Glomerular visceral epithelial cell (primary cell): ENCODE data around the gene OPRPN.

ENCODE experiments used
- DNase-seq: peaks from one replicate; pipeline ENCODE4 v3.0.0-alpha.2; 2016; ENCODE audit errors: extremely low spot score

OPRPN gene, protein sequence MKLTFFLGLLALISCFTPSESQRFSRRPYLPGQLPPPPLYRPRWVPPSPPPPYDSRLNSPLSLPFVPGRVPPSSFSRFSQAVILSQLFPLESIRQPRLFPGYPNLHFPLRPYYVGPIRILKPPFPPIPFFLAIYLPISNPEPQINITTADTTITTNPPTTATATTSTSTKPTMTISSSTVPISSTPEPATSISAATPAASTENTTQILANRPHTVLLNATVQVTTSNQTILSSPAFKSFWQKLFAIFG

DNA sequence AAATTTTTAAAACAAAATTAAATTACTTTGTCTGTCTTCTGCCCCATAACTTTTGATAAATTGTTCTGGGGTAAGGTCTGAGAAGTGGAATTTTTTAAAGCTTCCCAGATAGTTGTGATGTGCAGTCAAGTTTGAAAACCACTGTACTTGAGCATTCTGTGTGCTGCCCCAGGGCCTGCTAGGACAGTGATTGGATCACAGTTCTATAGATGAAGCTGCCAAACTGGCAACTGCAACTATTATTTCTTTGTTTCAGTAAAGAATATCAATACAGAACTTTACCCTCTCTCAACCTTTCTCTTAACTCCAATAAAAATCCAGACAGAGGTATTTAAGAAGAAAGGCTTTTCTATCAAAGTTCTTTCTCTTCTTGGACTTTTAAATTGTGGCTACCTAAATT, at the start of gene OPRPN:
Gene OPRPN (plus strand): TSS at position 361 of the 400 bp plus-strand sequence. CDS start 1,346 bp downstream, outside the sequence.
- DNase-seq = no peak

DNA sequence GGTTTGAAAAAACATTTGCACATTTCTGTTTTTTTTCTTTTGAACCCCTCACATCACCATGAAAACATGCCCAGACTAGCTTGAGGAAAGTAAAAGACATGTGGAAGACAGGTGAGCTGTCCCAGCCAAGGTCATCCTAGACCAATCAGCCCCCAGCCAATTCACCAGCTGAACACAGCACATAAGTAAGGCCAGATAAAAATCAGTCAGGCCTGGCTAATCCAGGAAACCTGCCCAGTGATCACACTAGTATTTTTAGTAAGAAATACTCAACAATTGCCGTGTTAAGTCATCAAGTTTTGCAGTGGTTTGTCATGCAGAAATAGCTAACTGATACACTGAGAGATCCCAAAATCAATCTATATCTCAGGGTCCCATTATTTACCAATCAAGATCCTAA, 41.6 kb upstream of the OPRPN start:
- peak; percentile 18 for DNase-seq

DNA sequence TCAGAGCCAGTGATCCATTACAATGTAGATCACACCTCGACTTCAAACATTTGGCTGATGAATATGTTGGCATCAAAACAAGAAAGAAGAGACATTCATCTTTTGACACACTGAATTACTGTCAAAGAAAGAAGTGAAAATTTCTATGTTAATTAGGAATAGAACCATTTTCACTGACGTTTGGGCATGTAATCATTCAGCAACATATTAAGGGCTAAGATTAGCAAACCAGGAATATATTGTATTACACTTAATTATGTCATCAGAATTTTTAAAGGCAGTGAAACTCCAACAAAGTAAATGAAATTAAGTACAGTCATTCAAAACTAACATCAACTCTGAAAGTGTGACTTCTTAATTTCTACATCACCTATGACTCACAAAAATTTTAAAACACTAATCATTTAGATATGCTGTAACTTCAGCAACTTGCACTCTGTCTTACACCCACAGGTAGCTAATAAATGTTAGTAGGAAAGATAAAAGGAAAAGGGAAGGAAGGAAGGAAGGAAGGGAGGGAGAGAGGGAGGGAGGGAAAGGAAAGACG, 38.6 kb upstream of the OPRPN start:
- no peak for DNase-seq

DNA sequence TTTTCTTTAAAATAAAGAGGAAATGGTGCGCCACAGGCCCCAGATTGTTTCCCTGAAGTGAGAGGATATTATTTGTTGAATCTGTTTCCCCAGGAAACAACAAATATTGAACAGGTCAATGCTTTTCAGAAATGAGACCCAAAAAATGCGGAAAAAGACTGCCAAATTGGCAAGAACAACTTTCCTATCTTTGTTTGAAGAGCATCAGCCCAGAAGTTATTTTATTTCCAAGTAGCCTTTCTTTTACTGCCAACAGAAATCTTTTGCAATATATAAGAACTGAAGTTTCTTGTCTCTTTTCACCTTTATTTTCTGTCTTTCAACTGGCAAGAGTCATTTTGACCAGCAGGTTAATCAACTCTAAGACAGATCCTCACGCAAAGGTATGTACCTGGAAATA, 37.3 kb upstream of the OPRPN start, which contains the start of gene SMR3A:
Gene SMR3A (plus strand): TSS at position 301 of the 400 bp plus-strand sequence. CDS start 1,356 bp downstream, outside the sequence.
- no peak for DNase-seq

DNA sequence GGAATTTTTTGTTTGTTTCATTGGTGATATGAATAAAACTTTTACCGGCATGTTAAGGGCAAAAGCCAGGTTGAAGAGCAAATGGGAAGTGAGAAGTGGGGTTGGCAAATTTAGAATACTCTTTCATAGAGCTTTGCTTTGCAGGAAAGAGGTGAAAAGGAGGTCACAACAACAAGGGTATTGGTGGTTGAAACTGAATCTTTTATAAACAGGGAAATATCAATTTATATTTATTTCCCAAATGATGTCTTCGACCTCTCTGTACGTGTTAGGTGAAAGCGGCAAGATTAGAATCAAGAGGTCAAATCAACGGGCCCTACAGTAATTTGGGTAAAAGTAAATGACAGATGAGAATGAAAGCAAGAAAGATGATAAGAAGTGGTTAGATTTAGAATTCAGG, 33.7 kb upstream of the OPRPN start:
- no peak for DNase-seq

DNA sequence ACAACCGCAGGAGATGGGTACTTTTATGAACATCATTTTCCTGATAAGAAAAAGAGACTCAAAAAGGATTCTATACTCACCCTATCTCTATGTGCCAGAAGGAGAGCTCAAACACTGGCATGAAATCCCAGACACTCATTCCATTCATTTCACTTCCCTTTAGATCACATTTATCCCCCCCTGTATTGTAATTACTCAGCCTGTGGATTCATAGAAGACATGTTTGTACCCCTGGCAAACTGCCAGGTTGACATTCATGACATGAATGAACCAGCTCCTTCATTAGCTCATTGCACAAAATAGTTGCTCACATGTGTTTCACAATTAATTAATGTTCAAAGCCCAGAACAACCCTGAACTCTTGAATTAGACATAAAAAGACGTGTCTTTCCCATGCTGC, 32.3 kb upstream of the OPRPN start:
- no peak for DNase-seq

DNA sequence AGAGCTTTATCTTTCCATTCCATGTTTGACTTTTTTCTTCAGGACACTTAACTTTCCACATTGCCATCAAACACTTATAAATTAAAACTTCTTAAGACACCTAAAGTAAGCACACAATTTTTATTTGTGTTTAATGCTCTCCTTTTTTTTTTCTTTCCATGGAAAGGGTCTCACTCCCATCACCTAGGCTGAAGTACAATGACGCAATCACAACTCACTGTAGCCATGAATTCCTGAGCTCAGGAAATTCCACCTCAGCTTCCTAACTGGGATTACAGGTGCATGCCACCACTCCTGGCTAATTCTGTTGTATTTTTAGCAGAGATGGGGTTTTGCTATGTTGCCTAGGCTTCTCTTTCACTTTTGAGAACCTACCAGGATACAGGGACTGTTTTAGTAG, 29.9 kb upstream of the OPRPN start:
- DNase-seq = no peak

DNA sequence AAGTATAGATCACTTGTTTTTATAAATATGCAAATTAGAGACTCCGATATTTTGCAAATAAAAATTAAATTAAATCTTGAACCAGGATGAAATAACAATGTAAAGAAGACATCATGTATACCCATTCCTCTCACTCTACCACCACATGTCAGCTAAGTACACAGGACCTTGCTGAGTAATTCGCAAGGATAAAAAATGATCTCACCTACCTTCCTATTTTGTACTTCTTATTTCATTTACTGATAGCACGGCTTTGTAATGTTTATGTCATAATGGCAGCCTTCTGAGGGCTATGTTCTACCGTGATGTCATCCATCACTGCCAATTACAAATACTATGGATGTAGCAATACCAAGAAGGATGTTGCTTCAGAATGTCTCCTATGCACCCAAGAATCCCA, 25.8 kb upstream of the OPRPN start:
- DNase-seq = no peak

DNA sequence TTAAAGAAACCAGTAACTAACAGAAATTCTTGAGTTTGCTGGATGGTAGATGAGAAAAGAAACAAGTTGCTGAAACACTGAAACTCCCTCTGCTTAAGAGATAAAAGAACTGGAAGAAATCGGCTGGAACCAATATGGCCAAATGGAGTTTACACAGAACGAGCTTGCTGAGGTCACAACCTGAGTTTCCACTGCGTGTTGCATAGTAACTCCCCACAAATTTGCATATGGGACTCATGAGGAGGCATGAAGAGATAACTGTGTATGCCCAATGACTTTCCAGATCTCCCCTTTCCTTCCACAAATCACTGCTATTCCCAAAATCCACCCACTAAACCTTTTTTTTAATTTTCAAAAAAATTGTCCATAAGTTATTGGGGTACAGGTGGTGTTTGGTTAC, 25.0 kb upstream of the OPRPN start:
- no peak for DNase-seq

DNA sequence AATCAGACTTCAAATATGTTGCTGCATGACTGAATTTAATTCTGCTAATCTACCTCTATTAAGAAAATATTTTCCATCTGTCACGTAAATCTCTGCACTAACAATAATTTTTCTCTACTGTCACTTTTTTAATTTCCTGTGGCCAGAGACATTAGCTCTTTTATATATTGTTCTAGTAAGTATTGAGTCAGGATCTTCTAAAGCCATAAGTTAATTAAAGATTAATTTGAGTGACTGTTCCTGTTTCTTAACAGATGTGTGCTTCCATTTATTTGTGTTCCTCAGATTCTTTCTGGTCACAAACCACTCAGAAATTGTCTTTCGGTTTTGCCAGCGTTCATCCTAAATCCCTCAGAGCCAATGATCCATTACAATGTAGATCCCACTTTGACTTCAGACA, 17.2 kb upstream of the OPRPN start:
- DNase-seq = peak; percentile 27

DNA sequence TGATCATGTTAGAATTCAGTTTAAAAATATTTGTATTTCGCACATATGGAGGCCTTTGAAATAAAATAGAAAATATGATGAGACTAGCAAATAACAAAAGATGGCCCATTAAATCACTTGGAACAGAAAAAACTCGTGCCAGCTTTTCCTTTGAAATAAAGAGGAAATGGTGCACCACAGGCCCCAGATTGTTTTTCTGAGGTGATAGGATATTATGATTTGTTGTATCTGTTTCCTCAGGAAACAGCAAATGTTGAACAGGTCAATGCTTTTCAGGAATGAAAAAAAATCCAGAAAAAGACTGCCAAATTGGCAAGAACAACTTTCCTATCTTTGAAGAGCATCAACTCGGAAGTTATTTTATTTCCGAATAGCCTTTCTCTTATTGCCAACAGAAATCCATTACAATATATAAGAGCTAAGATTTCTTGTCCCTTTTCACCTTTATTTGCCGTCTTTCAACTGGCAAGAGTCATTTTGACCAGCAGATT, 15.0 kb upstream of the OPRPN start, which contains the start of gene SMR3B:
Gene SMR3B (plus strand): TSS at position 441 of the 491 bp plus-strand sequence. CDS start 1,380 bp downstream, outside the sequence.
- DNase-seq = no peak

DNA sequence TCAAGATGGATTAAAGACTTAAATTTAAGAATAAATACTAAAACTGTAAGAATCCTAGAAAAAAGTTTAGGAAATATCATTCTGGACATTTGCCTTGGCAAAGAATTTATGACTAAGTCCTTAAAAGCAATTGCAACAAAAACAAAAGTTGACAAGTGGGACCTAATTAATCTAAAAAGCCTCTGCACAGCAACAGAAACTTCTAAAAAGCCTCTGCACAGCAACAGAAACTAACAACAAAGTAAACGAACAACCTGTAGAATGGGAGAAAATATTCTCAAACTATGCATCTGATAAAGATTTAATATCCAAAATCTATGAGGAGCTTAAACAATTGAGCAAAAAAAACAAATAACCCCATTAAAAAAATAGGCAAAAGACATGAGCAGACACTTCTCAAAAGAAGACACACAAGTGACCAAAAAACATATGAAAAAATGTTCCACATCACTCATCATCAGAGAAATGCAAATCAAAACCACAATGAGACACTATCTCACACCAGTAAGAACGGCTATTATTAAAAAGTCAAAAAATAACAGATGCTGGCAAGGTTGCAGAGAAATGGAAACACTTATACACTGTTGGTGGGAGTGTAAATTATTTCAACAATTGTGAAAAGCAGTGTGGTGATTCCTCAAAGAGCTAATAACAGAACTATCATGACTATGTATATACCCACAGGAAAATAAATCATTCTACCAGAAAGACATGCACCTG, 5.5 kb upstream of the OPRPN start:
- DNase-seq = no peak

DNA sequence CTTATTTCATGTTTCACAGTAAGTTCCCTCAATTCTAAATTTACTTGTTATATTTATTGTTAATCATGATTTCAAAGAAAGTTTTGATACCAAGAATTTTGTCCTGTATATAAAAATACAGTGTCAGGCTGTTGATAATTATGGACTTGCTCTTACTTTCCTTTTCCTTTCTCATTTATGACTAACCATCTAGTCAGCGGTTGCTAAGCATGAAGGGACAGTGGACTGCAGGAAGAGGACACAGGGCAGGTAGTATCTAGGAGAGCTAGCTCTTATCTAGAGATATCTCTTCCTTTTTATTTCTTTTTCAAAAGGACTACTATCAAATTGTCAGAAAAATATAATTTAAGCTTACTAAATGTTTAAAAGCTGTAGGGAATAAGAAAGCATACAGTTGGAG, 1.6 kb downstream of the OPRPN start:
- DNase-seq = peak; percentile 55

DNA sequence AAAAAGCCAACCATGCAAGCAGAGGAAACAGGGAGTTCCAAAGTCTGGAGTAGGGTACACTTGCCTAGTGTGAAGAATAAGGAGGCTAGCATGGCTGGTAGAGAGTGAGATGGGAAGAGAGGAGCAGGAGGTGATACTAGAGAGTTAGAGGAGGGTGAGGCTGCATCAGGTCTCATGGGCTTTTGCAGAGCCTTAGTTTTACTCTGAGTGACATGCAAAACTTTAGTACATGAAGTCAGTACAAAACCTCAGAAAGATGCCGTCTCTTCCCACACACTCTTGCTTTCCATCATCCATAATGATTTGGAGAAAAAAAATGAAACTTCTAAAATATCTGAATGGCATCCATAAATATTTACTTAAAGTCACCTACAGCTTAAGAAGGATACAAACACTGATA, 5.0 kb downstream of the OPRPN start:
- DNase-seq = no peak

DNA sequence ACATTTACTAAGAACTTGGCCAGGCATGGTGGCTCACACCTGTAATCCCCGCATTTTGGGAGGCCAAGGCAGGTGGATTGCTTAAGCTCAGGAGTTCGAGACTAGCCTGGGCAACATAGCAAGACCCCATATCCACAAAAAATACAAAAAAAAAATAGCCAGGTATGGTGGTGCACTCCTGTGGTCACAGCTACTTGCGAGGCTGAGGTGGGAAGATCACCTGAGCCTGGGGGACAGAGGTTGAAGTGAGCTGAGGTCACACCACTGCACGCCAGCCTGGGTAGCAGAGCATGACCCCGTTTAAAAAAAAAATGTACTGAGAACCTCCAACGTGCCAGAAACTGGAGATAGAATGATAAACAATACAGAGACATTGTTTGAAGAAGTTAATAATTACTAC, 8.0 kb downstream of the OPRPN start:
- DNase-seq = no peak

DNA sequence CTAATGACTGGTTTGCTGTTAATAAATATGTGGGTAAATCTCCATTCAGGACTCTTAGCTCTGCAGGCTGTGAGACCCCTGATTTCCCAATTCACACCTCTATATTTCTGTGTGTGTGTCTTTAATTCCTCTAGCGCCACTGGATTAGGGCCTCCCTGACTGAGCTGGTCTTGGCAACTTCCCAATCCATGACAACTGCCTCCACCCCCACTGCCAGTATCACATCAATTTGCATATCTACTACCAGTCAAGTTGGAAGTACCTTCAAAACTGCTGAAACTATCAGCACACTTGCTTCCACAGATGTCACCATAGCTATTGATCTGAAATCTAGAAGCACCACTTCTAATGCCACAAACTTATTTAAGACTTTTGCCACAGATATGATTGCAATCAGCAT, 27.6 kb downstream of the OPRPN start:
- no peak for DNase-seq

DNA sequence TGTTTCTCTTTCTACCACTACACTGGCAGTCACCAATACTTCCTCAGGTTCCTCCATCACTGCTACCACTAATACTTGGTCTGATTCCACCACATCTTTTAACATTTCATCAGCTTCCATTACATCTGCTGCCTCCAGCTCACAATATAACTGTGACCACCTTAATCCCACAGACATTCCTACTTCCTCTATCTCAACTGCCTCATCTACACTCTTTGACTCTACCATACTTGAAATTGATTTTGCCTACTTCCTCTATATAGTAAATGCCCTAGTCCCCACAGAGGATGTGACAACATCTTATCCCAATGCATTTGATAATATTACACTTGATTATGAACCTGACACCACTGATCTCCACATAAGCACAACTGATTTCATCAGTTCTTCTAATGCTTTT, 29.0 kb downstream of the OPRPN start:
- DNase-seq = no peak

DNA sequence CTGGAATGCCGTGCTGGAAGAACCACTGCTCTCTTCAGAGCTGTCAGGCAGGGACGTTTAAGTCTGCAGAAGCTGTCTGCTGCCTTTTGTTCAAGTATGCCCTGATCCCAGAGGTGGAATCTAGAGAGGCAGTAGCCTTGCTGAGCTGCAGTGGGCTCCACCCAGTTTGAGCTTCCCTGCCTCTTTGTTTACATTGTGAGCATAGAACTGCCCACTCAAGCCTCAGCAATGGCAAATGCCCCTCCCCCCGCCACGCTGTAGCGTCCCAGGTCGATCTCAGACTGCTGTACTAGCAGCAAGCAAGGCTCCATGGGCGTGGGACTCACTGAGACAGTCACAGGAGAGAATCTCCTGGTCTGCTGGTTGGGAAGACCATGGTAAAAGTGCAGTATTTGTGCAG, 39.5 kb downstream of the OPRPN start:
- no peak for DNase-seq

DNA sequence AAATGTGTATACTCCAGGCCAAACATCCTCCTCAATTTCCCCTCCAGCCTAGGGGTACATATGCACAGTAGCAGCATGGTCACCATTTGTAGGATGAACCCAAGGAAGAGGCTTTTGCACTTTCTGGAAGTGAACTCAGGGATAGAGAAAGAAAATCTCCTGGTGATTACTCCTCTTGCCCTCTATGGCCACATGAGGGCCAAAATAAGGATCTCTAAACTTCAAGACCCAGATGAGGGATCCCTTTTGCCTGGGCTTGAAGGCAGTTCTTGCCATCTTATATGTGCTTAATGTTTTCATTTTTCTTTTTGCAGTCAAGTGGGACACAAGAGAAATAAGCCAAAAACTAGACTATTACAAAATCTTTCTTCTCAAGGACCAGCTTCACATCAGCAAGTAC, 44.7 kb downstream of the OPRPN start:
- DNase-seq = no peak

DNA sequence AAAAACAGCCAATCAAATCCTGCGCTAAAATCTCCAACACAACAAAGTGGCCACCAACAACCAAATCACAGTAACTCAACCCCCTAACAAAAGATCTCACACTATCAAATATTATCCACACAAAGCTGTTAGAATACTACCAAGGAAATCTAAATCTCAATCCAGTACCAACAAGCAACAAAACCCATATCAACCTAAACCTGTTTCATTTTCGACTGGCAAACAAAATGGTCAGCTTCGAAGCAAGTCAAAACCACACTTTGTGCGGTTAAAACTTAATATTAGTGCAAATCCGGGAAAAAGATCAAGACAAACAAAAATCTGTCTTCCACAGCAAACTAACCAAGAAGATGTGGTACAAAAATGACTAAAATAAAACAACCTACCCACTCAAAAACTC, 45.6 kb downstream of the OPRPN start:
- no peak for DNase-seq

DNA sequence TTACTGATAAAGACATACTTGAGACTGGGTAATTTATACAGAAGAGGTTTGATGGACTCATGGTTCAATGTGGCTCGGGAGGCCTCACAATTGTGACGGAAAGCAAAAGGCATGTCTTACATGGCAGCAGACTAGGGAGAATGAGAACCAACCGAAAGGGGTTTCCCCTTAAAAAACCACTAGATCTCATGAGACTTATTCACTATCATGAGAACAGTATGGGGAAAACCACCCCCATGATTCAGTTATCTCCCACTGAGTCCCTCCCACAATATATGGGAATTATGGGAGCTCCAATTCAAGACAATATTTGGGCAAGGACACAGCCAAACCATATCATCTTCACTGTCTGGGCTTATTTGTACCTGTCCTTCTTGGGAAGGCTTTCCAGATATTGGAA, 51.5 kb downstream of the OPRPN start:
- no peak for DNase-seq

DNA sequence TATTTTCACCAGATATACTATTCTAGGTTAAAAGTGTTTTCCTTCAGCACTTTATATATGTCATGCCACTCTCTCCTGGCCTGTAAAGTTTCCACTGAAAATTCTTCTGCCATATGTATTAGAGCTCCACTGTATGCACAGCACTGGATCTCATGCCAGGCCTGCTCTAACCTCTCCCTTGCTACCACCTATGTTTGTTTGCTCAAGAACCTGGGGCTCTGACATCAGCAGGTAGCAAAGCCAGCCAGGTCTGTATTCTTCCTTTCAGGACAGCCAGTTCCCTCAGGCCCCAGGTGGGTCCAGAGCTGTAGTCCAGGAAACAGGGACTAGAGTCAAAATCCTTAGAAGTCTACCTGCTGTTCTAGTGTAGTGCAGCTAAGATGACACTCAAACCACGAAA, 55.2 kb downstream of the OPRPN start:
- no peak for DNase-seq
